HepG2 (cell line): ENCODE results near the gene CDK2AP2. TPM values are rescaled to one million over a fixed set of nuclear protein-coding genes. Genes with fewer than 3 reads are reported as not detected.

ENCODE experiments used
- ATAD3A ChIP-seq: sonication (generic); formaldehyde crosslinking; IDR thresholded peaks from 2 replicates; pipeline ENCODE4 v1.4.0; 2020; ENCODE audit warnings: missing genetic modification reagents
- ESRRA ChIP-seq: sonication (generic); formaldehyde crosslinking; IDR thresholded peaks from 2 replicates; pipeline ENCODE4 v1.5.1; 2020; ENCODE audit warnings: mild to moderate bottlenecking, low read depth, missing genetic modification reagents
- FLYWCH1 ChIP-seq: sonication (generic); formaldehyde crosslinking; IDR thresholded peaks from 2 replicates; pipeline ENCODE4 v1.8.1; 2023; ENCODE audit warnings: mild to moderate bottlenecking, missing genetic modification reagents
- FOXM1 ChIP-seq: sonication (generic); formaldehyde crosslinking; IDR thresholded peaks from 2 replicates; pipeline ENCODE4 v1.5.0; 2020; ENCODE audit warnings: missing genetic modification reagents
- GABPB1 ChIP-seq: IDR thresholded peaks from 2 replicates; pipeline ENCODE4 v1.6.1; 2016; ENCODE audit warnings: mild to moderate bottlenecking, missing genetic modification reagents, moderate library complexity, missing compliant biosample characterization
- HOXA7 ChIP-seq: sonication (generic); formaldehyde crosslinking; IDR thresholded peaks from 2 replicates; pipeline ENCODE4 v1.8.1; 2022; ENCODE audit warnings: mild to moderate bottlenecking, missing genetic modification reagents, moderate library complexity
- IKZF4 ChIP-seq: sonication (generic); formaldehyde crosslinking; IDR thresholded peaks from 2 replicates; pipeline ENCODE4 v1.5.1; 2020; ENCODE audit warnings: borderline replicate concordance, mild to moderate bottlenecking, low read depth, missing genetic modification reagents; ENCODE audit errors: not compliant biosample characterization
- JARID2 ChIP-seq: sonication (generic); formaldehyde crosslinking; IDR thresholded peaks from 2 replicates; pipeline ENCODE4 v1.8.1; 2023; ENCODE audit warnings: missing genetic modification reagents, inconsistent platforms; ENCODE audit not compliant: insufficient replicate concordance
- LCORL ChIP-seq, 2 experiments: fragments of 450-650 bp in 1 of 2; sonication (generic) in 1 of 2; formaldehyde crosslinking in 1 of 2; IDR thresholded peaks; 2 replicates each; pipeline versions ENCODE4 v1.5.0 to v1.6.1; 2017 to 2020; ENCODE audit warnings: antibody characterized with exemption in 1 of 2, missing genetic modification reagents in 1 of 2
- MTF1 ChIP-seq: sonication (generic); formaldehyde crosslinking; IDR thresholded peaks from 2 replicates; pipeline ENCODE4 v1.5.0; 2020; ENCODE audit warnings: missing genetic modification reagents
- MYNN ChIP-seq: sonication (generic); formaldehyde crosslinking; IDR thresholded peaks from 2 replicates; pipeline ENCODE4 v1.4.0; 2020; ENCODE audit warnings: mild to moderate bottlenecking, low read depth, missing genetic modification reagents
- NPAS2 ChIP-seq: sonication (generic); formaldehyde crosslinking; IDR thresholded peaks from 2 replicates; pipeline ENCODE4 v1.8.0; 2022; ENCODE audit warnings: mild to moderate bottlenecking, missing genetic modification reagents, borderline replicate concordance
- PAWR ChIP-seq: sonication (generic); formaldehyde crosslinking; IDR thresholded peaks from 2 replicates; pipeline ENCODE4 v1.4.0; 2020; ENCODE audit warnings: missing genetic modification reagents, mild to moderate bottlenecking, borderline replicate concordance
- SMAD9 ChIP-seq: sonication (generic); formaldehyde crosslinking; IDR thresholded peaks from 2 replicates; pipeline ENCODE4 v1.5.1; 2020; ENCODE audit warnings: mild to moderate bottlenecking, missing genetic modification reagents
- SP1 ChIP-seq, 2 experiments: fragments of 450-650 bp in 1 of 2; sonication (generic) in 1 of 2; formaldehyde crosslinking in 1 of 2; IDR thresholded peaks; 2 replicates each; pipeline versions ENCODE4 v1.4.0 to v1.6.1; 2016 to 2020; ENCODE audit warnings: missing genetic modification reagents in 1 of 2
- TRIM24 ChIP-seq: sonication (generic); formaldehyde crosslinking; IDR thresholded peaks from 2 replicates; pipeline ENCODE4 v1.8.0; 2022; ENCODE audit warnings: mild to moderate bottlenecking, missing genetic modification reagents
- UBTF ChIP-seq: sonication (generic); formaldehyde crosslinking; IDR thresholded peaks from 2 replicates; pipeline ENCODE4 v1.4.0; 2020; ENCODE audit warnings: mild to moderate bottlenecking, missing genetic modification reagents
- ZNF12 ChIP-seq: sonication (generic); formaldehyde crosslinking; IDR thresholded peaks from 2 replicates; pipeline ENCODE4 v1.5.0; 2020; ENCODE audit warnings: missing genetic modification reagents
- ZNF225 ChIP-seq: sonication (generic); formaldehyde crosslinking; IDR thresholded peaks from 2 replicates; pipeline ENCODE4 v1.4.0; 2020; ENCODE audit warnings: mild to moderate bottlenecking, missing genetic modification reagents
- ZNF589 ChIP-seq: sonication (generic); formaldehyde crosslinking; conservative IDR thresholded peaks from 2 replicates; pipeline ENCODE4 v1.8.0; 2022; ENCODE audit warnings: mild to moderate bottlenecking, moderate library complexity, missing genetic modification reagents
- ZNF746 ChIP-seq: sonication (generic); formaldehyde crosslinking; IDR thresholded peaks from 2 replicates; pipeline ENCODE4 v1.8.0; 2022; ENCODE audit warnings: mild to moderate bottlenecking, missing genetic modification reagents
- ZSCAN5A ChIP-seq: sonication (generic); formaldehyde crosslinking; IDR thresholded peaks from 2 replicates; pipeline ENCODE4 v1.8.0; 2022; ENCODE audit warnings: mild to moderate bottlenecking, missing genetic modification reagents, borderline replicate concordance
- polyA plus RNA-seq, 8 experiments: library from polyadenylated mRNA; depleted of rRNA in 3 of 8; stranded (reverse) in 7 of 8; unstranded in 1 of 8; fragments of >200 nt; fragmentation: Illumina TruSeq in 4 of 8; extraction: Trizol in 4 of 8; gene quantifications; 2 replicates each; pipeline versions ENCODE4 v1.2.1 to v1.2.3, GENCODE V29; 2011 to 2016; ENCODE audit warnings: low read depth in 4 of 8, missing spikeins in 1 of 8, mixed read lengths in 1 of 8; ENCODE audit not compliant: insufficient read depth in 1 of 8
- total RNA-seq, 5 experiments: library from RNA; depleted of rRNA; stranded (reverse); fragments of >200 nt; fragmentation: Illumina TruSeq; extraction: Trizol; gene quantifications; 2 replicates each; pipeline ENCODE4 v1.2.3, GENCODE V29; 2016; ENCODE audit warnings: low read depth in 1 of 5
- TF ChIP-seq, protein P1 (sequence below): sonication (generic); formaldehyde crosslinking; IDR thresholded peaks from 2 replicates; pipeline ENCODE4 v1.4.0; 2020; ENCODE audit warnings: missing genetic modification reagents
- TF ChIP-seq, protein P2 (sequence below), 2 experiments: fragments of 450-650 bp in 1 of 2; sonication (generic) in 1 of 2; formaldehyde crosslinking; IDR thresholded peaks; 2 replicates each; pipeline versions ENCODE4 v1.5.0 to v1.8.0; 2020 to 2022; ENCODE audit warnings: mild to moderate bottlenecking in 1 of 2, missing genetic modification reagents in 1 of 2

The CDK2AP2 gene
- total and polyA plus RNA-seq, 2 of the 13 experiments (the other 11 are each of a cell fraction or from before 2014, with no cell fraction given), result 15.0 to 23.2 TPM

DNA sequence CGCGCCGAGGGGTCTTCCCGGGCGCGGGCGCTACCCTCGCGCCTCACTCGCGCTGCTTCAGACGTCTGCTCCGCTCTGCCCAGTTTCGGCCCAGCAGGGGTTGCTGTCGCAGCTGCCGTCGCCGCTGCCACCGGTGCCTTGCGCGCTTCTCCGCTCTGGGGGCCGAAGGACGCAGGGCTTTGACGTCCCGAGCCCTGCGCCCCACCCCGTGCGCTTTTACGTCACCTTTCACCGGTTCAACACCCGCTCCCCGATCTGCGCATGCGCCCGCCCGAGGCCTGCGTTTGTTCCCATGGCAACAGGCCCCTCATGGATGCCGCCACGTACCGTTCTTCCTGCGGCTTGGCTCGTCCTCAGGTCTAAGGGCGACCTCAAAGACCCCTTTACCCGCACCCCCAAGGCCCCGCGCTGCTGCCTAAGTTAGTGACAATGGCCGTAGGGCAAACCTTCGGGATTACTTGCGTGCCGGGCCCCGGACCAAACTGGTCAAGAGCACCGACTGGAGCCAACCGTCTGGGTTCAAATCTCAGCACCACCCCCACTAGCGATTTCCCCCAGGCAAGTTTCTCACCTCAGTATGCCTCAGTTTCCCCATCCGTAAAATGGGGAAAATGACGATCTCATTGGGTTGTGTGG, 642 bp upstream of the CDK2AP2 start (continued):
- no peak for TF ChIP-seq NPAS2 (CRISPR knock-in tag)
- TF ChIP-seq SMAD9 (CRISPR knock-in tag), result no peak
- TF ChIP-seq, protein P1, sequence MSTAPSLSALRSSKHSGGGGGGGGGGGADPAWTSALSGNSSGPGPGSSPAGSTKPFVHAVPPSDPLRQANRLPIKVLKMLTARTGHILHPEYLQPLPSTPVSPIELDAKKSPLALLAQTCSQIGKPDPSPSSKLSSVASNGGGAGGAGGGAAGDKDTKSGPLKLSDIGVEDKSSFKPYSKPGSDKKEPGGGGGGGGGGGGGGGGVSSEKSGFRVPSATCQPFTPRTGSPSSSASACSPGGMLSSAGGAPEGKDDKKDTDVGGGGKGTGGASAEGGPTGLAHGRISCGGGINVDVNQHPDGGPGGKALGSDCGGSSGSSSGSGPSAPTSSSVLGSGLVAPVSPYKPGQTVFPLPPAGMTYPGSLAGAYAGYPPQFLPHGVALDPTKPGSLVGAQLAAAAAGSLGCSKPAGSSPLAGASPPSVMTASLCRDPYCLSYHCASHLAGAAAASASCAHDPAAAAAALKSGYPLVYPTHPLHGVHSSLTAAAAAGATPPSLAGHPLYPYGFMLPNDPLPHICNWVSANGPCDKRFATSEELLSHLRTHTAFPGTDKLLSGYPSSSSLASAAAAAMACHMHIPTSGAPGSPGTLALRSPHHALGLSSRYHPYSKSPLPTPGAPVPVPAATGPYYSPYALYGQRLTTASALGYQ, result no peak; the same call in 1 of the 2 replicates
- no peak for TF ChIP-seq MTF1 (CRISPR knock-in tag)
- TF ChIP-seq IKZF4, result no peak
- TF ChIP-seq GABPB1, result peak; percentile 51; the same call in 1 of the 2 replicates
- TF ChIP-seq ZNF225 (CRISPR knock-in tag), result no peak
- 0 out of 2 replicates have a peak, but pooled peaks have one; percentile 51 for TF ChIP-seq ZNF12 (CRISPR knock-in tag)
- TF ChIP-seq ZNF746, result no peak
- peak; percentile 40 for TF ChIP-seq JARID2 (CRISPR knock-in tag)
- TF ChIP-seq, protein P2, sequence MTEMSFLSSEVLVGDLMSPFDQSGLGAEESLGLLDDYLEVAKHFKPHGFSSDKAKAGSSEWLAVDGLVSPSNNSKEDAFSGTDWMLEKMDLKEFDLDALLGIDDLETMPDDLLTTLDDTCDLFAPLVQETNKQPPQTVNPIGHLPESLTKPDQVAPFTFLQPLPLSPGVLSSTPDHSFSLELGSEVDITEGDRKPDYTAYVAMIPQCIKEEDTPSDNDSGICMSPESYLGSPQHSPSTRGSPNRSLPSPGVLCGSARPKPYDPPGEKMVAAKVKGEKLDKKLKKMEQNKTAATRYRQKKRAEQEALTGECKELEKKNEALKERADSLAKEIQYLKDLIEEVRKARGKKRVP (CRISPR knock-in tag; IDR thresholded peaks at IDR 0.05), result no peak
- TF ChIP-seq ZNF589, result no peak
- TF ChIP-seq MYNN (CRISPR knock-in tag), result no peak
- TF ChIP-seq TRIM24, result no peak
- TF ChIP-seq UBTF (CRISPR knock-in tag), result no peak; the same call in 1 of the 2 replicates
- no peak for TF ChIP-seq LCORL (IDR thresholded peaks at IDR 0.05)
- TF ChIP-seq LCORL (CRISPR knock-in tag; IDR thresholded peaks at IDR 0.05), result 0 out of 2 replicates have a peak, but pooled peaks have one; percentile 12
- no peak for TF ChIP-seq ZSCAN5A (CRISPR knock-in tag)
- TF ChIP-seq FOXM1 (CRISPR knock-in tag), result no peak
- no peak for TF ChIP-seq ESRRA (CRISPR knock-in tag)
- TF ChIP-seq ATAD3A, result no peak
- 0 out of 2 replicates have a peak, but pooled peaks have one; percentile 34 for TF ChIP-seq PAWR (CRISPR knock-in tag)
- no peak for TF ChIP-seq SP1 (IDR thresholded peaks at IDR 0.05)
- TF ChIP-seq SP1 (CRISPR knock-in tag; IDR thresholded peaks at IDR 0.05), result peak; percentile 61
- no peak for TF ChIP-seq HOXA7 (CRISPR knock-in tag)
- no peak for TF ChIP-seq FLYWCH1 (CRISPR knock-in tag)
